ENCODE measurements around the gene KLHL22.

KLHL22 gene

DNA sequence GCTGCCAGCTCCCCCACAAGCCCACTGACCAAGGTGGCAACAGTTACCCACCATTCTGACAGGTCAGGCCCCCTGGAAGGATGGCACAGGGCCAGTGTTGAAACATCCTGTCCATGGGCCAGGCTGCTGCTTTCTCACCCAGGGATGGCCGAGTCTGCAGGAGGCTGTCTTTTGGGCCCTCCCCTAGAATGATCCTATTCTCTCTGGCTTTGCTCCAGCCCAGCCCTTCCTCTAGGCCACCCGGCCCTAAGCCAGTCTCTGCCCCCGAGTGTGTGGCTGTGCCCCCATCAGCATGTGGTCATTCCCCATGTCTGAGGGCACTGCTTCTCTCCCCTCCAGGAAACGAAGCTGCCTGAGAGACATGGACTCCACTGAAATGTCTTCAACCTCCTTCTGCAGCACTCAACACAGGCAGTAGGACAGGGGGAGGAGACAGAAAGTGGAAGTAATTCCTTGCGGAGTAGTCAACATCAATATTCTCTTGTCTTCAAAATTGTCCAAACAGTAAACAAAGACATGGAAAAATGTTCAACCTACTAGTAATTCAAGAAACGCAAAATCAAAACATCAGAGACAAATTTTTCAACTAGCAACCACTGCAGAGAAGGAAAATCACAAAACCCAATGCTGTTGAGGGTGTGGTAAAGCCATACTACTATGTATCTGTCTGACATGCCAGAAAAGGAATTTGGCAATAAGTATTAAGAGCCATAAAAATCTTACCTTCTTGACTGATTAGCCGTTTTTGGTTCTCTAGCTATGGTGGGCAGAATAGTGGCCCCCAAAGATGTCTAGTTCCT is 52.9 kb downstream of the KLHL22 start:
- DNase-seq = no peak

DNA sequence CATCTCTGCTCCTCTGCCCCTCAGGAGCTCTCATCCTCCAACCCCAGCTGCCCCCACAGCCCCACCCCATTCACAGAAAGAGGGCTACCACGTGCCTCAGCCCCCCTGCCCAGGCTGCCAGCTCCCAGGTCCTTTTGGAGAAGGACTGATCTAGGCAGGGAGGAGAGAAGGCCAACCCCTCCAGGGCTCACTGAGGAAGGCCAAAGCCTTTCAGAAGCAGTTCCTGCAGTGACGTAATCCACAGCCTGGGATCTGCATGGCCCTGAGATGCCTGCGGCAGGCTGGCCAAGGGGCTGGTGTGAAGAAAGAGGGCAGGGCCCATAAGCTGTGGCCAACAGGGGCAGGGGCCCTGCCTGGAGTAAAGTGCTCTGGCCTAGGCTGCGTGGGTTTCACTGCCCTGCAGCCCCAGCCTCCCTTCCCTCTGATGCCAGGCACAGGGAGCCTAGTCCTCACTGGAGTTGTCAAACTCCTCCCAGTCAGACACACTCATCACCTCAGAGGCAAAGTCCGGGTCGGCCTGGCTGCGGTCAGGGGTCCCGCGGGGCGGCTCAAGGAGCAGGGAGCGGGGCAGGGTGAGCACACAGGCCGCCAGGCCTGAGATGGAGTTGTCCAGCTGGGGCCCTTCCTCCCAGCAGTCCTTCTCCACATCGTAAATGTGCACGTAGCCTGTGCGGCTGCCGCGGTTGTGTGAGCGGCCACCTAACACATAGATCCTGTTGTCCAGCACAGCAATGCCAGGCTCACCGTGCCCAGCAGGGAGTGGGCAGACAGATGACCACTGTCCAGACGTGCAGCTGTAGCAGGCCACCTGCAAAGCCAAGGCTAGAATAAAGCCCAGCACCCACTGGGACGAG is 53.7 kb downstream of the KLHL22 start:
- no peak for DNase-seq

- no peak for DNase-seq
Observed at GRCh38 chr22:20440637-20441591, 54.7 kb downstream of the KLHL22 start.

GRCh38 chr22:20439928-20440575 is 55.5 kb downstream of the KLHL22 start:
- DNase-seq = no peak

DNA sequence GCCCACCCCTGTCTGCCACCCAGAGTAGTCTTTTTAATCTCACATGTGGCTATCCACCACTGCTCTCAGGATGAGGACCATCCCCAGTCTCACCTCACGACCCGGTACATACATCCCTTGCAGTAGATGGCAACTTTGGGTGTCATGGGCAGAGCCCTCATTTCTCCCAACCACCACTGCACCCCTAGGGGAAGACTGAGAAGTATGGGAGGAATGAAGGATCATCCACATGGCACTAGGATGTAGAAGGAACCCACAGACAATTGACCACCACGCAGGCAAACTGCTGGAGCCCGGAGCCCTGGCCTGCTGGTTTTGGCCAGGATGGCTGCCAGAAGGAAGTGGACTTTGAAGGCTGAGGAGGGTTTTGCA is 56.1 kb downstream of the KLHL22 start:
- DNase-seq = no peak

- DNase-seq = no peak
Observed at GRCh38 chr22:20438678-20439492, 56.7 kb downstream of the KLHL22 start.

DNA sequence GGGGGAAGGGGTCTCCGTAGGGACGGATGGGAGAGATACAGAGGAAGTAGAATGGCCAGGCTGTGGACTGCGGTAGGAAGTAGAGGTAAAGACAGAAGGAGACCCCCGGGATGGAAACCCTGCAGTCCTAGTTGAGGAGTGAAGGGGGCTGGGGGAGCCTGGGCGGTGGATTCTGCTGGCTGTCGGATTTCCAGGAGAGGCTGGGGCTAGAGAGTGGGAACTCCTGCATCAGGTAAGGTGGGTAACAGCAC is 57.2 kb downstream of the KLHL22 start:
- no peak for DNase-seq

- DNase-seq = no peak
Observed at GRCh38 chr22:20437613-20438426, 57.8 kb downstream of the KLHL22 start, which contains the start of gene SCARF2. Gene SCARF2 (minus strand): TSS chr22:20437825. CDS start chr22:20437754, 71 bp downstream.

DNA sequence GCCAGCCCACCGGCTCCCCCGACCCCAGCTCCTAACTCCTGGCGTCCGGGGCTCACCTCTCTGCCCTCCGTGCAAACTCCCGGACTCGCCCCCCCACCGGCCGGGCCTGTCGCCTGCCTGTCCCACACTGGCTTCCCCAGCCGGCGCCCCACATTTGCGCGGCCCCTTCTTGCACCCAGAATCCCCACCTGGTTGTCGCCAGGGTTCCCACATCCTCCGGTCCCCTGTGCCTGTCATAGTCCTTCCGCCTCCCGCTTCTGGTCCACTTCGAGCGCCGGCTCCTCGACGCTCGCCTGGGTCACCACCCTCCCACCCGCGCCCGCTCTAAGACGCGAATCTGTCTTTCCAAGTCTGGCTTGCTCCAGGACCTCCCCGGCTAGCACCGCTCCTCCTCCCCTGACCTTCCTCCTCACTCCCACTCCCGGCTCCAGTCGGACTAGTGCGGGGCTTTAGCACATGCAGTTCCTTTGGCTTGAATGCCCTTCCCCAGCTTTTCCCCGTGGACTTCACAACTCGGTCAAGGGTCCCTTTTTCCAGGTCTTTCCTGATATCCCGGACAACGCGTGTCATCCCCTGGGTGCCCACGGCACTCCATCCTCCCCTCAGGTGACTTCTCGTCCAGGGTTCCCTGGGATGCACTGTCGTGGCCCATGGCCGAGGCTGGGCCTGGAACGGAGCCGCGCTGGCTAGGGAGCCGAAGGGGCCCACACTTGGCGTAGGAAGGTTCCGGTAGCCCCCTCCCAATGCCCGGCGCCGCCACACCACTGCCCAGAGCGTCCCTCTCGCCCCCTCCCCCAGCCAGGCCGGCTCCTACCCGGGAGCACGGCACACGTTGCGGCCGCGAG is 58.6 kb downstream of the KLHL22 start:
- DNase-seq = no peak

- no peak for DNase-seq
Observed at GRCh38 chr22:20436307-20436767, 59.3 kb downstream of the KLHL22 start.

- DNase-seq = no peak
Observed at GRCh38 chr22:20435436-20436306, 59.9 kb downstream of the KLHL22 start.

- no peak for DNase-seq
Observed at GRCh38 chr22:20434773-20435172, 60.8 kb downstream of the KLHL22 start.

DNA sequence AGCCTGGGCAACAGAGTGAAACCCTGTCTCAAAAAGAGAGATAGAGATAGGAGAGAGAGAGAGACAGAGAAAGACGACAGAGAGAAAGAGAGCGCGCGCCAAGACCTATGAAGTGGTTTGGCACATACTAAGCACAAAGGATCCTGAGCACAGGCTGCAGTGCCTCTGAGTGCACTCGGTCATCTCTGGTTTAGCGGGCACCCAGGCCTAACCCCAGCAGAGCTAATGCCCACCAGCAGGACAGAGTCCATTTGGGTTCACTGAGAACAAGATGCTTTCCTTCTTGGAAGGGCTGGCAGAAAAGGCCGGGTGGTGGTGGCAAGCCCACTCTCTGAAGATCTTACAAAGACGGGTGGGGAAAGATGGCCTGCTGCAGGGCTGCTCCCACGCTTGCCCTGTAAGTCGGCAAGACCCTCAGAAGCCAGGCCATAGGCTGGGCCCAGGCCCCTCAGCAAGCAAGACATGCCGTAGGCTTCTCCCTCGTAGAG is 61.3 kb downstream of the KLHL22 start:
- DNase-seq = no peak

- no peak for DNase-seq
Observed at GRCh38 chr22:20433686-20434241, 61.8 kb downstream of the KLHL22 start.

DNA sequence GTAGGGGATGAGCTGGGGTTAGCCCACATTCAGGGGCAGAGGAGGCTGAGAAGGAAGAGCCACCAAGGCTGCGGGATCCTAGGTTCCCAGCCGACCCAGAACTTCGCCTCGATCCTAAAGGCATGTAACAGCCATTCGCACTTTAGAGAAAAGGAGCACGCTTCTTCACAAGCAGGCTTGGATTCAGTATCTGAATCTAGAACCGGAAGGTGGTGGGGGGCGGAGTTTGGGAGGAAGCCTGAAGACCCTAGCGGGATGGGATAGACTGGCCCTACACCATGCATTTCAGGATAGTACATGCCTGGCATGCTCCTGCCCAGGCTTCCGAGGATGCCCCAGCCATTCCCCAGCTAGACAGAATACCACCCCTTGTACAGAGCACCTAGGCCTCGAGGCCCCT is 62.4 kb downstream of the KLHL22 start:
- DNase-seq = no peak

- DNase-seq = no peak
Observed at GRCh38 chr22:20432244-20432686, 63.3 kb downstream of the KLHL22 start.

GRCh38 chr22:20431511-20432192 is 63.9 kb downstream of the KLHL22 start:
- DNase-seq = no peak

All from NCI-H2029 treated with DMSO at 0.1 percent for 48 hours (cell line).